ENCODE data around the gene CLDN20.

DNA sequence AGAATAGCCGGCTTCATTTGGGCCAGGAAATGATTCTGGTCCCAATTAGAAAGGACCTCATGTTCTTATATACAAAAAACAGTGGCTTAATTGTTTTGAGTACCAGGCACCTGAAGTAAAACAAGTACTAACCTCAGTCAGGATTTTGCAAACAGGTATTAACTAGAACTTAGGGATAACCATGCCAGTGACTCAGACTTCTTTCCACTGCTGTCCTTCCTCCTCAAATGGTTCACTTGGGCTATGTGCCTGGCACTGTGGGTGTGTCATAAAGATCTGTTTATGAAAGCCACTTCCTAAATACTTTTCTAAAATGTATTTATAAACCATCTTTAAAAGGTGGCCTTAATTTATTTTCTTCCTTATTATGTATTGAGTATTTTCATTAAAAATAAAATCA lies 10.7 kb downstream of the CLDN20 start:
- TF ChIP-seq, protein P1, sequence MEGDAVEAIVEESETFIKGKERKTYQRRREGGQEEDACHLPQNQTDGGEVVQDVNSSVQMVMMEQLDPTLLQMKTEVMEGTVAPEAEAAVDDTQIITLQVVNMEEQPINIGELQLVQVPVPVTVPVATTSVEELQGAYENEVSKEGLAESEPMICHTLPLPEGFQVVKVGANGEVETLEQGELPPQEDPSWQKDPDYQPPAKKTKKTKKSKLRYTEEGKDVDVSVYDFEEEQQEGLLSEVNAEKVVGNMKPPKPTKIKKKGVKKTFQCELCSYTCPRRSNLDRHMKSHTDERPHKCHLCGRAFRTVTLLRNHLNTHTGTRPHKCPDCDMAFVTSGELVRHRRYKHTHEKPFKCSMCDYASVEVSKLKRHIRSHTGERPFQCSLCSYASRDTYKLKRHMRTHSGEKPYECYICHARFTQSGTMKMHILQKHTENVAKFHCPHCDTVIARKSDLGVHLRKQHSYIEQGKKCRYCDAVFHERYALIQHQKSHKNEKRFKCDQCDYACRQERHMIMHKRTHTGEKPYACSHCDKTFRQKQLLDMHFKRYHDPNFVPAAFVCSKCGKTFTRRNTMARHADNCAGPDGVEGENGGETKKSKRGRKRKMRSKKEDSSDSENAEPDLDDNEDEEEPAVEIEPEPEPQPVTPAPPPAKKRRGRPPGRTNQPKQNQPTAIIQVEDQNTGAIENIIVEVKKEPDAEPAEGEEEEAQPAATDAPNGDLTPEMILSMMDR (IDR thresholded peaks at IDR 0.05 in 2 of 3, conservative IDR thresholded peaks at IDR 0.05 in 1 of 3; ENCODE audit: control insufficient read depth in 2 of 3, extremely low read depth in 1 of 3, insufficient read depth in 1 of 3, low read depth in 3 of 3, low read length in 3 of 3) = no peak
- TF ChIP-seq, protein P2, sequence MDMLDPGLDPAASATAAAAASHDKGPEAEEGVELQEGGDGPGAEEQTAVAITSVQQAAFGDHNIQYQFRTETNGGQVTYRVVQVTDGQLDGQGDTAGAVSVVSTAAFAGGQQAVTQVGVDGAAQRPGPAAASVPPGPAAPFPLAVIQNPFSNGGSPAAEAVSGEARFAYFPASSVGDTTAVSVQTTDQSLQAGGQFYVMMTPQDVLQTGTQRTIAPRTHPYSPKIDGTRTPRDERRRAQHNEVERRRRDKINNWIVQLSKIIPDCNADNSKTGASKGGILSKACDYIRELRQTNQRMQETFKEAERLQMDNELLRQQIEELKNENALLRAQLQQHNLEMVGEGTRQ (IDR thresholded peaks at IDR 0.05; ENCODE audit: borderline replicate concordance, low read depth, low read length) = no peak
- TF ChIP-seq, protein P3, sequence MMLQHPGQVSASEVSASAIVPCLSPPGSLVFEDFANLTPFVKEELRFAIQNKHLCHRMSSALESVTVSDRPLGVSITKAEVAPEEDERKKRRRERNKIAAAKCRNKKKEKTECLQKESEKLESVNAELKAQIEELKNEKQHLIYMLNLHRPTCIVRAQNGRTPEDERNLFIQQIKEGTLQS (IDR thresholded peaks at IDR 0.05; ENCODE audit: borderline replicate concordance, extremely low read depth, low read depth, low read length) = no peak
- no peak for TF ChIP-seq JUNB (IDR thresholded peaks at IDR 0.05)
- TF ChIP-seq KLF5 (IDR thresholded peaks at IDR 0.05; ENCODE audit: partially characterized antibody) = no peak
- no peak for TF ChIP-seq POLR2AphosphoS5 (IDR thresholded peaks at IDR 0.05; ENCODE audit: low read length)
- TF ChIP-seq, protein P4, sequence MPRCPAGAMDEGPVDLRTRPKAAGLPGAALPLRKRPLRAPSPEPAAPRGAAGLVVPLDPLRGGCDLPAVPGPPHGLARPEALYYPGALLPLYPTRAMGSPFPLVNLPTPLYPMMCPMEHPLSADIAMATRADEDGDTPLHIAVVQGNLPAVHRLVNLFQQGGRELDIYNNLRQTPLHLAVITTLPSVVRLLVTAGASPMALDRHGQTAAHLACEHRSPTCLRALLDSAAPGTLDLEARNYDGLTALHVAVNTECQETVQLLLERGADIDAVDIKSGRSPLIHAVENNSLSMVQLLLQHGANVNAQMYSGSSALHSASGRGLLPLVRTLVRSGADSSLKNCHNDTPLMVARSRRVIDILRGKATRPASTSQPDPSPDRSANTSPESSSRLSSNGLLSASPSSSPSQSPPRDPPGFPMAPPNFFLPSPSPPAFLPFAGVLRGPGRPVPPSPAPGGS (IDR thresholded peaks at IDR 0.05; ENCODE audit: borderline replicate concordance, insufficient read depth, low read depth, low read length, poor library complexity, severe bottlenecking) = no peak
- TF ChIP-seq CBX3 (IDR thresholded peaks at IDR 0.05; ENCODE audit: borderline replicate concordance, low read depth) = no peak
- TF ChIP-seq MTA3 (IDR thresholded peaks at IDR 0.05; ENCODE audit: borderline replicate concordance, low read length) = no peak

Measured in GM12878 (cell line).